A549 (cell line): ENCODE measurements around the gene PKIG.

Experiments
- CTCF ChIP-seq: fragments of >200 bp; sonication (Bioruptor Twin); formaldehyde crosslinking; IDR thresholded peaks from 3 replicates; pipeline ENCODE4 v1.5.1; 2016
- KDM1A ChIP-seq: fragments of 200-600 bp; sonication (generic); IDR thresholded peaks from 2 replicates; pipeline ENCODE4 v1.6.1; 2016; ENCODE audit warnings: low read depth, mild to moderate bottlenecking
- POLR2AphosphoS2 ChIP-seq: conservative IDR thresholded peaks from 2 replicates; pipeline ENCODE4 v1.6.1; 2012; ENCODE audit warnings: low read length, improper control_type of control experiment, inconsistent platforms
- RCOR1 ChIP-seq: fragments of 150-350 bp; IDR thresholded peaks from 2 replicates; pipeline ENCODE4 v1.6.1; 2014; ENCODE audit warnings: antibody characterized with exemption, low read length, low read depth
- RFX5 ChIP-seq: fragments of 450-650 bp; IDR thresholded peaks from 2 replicates; pipeline ENCODE4 v1.7.1; 2014; ENCODE audit warnings: antibody characterized with exemption, mild to moderate bottlenecking, moderate library complexity
- SREBF2 ChIP-seq: fragments of 450-650 bp; IDR thresholded peaks from 2 replicates; pipeline ENCODE4 v1.6.1; 2014; ENCODE audit warnings: mild to moderate bottlenecking, moderate library complexity

GRCh38 chr20:44644667-44645131 is 62.3 kb downstream of the PKIG start:
- no peak for TF ChIP-seq CTCF
- TF ChIP-seq RFX5: no peak
- TF ChIP-seq KDM1A: no peak
- TF ChIP-seq POLR2AphosphoS2: no peak
- no peak for TF ChIP-seq SREBF2
- no peak for TF ChIP-seq RCOR1
